ENCODE results near the gene NEK1.
"Not testable (repeated sequence)": the region's sequence is repeated elsewhere in the genome, so short reads cannot be mapped to it uniquely, and the experiment has no call there.

The NEK1 gene

GRCh38 chr4:169627307-169627706 is 14.9 kb upstream of the NEK1 start:
- no peak for DNase-seq

DNA sequence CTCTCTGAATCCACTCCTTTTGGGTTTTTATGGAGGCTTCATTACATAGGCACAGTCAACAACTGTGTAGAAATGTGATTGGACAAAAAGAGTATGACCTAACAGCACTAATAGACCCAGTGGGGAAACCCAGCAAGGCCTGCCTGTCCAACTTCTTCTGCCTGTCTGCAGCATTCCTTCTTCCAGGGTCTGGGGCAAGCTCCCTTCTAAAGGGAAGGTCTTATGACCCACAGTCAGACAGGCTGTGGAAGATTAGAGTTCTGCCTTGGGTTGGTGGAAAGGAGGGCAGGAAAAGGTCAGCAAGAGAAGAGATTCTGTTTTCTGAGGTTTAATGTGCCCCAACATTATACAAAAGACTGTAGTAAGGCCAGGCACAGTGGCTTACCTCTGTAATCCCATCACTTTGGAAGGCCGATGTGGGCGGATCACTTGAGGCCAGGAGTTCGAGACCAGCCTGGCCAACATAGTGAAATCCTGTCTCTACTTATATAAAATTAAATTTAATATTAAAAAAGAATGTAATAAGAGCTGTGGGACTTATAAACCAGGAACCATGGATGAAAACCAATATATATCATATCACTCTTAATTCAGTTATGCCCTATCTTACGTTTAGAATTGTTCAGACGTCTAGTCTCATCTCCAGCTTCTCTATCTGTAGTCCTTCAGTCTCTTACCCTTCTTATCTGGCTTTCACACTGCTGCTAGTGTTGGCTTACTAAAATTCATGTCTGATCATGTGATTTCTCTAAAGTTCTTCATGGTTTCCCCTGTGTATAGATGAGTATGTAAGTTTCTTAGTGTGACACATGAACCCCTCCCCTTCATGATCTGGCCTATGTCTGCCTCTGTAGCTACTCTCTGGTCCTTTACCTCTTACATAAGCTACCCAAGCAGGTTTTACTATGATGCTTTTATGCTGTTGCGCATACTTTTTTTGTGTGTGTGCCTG is 14.2 kb upstream of the NEK1 start:
- DNase-seq, result no peak

DNA sequence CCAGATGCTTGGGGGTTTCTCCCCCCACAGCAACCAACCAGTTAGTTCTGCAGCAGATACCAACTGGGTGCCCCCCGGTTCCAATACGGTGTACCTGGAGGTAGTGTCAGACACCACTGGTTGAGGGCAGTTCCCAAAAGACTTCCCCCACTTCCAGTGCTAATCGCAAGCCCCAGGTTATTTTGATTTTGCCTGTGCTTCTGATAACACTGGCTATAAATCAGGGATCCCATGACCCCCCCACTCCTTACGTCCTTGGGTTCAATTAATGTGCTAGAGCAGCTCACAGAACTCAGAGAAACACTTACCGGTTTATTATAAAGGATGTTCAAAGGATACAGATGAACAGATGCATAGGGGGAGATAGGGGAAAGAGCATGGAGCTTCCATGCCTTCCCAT is 13.5 kb upstream of the NEK1 start:
- no peak for DNase-seq

DNA sequence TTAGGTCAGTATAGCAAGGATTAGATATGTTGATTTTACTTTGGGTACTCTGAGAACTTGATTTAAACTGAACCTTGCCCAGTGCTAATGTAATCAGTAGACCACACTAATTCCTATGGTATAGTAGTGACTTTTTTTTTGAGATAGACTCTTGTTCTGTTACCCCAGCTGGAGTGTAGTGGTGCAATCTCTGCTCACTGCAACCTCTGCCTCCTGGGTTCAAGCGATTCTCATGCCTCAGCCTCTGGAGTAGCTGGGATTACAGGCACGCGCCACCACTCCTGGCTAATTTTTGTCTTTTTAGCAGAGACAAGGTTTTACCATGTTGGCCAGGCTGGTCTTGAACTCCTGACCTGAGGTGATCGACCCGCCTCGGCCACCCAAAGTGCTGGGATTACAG is 11.6 kb upstream of the NEK1 start:
- not testable (repeated sequence) for DNase-seq

DNA sequence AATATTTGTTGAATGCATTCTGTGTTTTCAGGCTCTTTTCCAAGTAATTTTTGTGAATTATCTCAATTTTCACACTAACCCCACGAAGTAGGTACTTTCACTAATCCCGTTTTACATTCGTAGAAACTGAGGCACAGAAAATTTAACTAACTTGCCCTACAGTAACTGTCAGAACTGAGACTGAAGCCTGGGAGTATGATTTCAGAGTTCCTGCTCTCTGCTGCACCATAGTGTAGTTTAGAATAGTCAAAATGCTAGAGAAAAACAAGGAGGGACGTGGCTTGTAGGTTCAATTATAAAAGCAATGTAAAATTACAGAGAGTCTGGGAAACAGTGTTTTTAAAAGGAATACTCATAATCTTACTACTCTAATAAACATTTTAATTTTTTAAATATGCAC is 10.2 kb upstream of the NEK1 start:
- no peak for DNase-seq

GRCh38 chr4:169621731-169622492 is 9.5 kb upstream of the NEK1 start:
- DNase-seq, result no peak

DNA sequence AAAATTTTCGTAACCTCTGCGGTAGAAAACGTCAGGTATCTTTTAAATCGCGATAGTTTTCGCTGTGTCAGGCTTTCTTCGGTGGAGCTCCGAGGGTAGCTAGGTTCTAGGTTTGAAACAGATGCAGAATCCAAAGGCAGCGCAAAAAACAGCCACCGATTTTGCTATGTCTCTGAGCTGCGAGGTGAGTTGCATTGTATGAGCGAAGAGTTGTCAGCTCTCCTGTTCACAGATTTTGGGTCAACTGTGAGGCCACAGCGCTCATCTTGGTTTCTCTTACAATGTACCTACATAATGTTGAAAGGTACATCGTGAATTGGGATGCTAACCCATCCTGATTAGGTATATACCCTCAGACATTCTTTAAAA is 8.5 kb upstream of the NEK1 start:
- no peak for DNase-seq

DNA sequence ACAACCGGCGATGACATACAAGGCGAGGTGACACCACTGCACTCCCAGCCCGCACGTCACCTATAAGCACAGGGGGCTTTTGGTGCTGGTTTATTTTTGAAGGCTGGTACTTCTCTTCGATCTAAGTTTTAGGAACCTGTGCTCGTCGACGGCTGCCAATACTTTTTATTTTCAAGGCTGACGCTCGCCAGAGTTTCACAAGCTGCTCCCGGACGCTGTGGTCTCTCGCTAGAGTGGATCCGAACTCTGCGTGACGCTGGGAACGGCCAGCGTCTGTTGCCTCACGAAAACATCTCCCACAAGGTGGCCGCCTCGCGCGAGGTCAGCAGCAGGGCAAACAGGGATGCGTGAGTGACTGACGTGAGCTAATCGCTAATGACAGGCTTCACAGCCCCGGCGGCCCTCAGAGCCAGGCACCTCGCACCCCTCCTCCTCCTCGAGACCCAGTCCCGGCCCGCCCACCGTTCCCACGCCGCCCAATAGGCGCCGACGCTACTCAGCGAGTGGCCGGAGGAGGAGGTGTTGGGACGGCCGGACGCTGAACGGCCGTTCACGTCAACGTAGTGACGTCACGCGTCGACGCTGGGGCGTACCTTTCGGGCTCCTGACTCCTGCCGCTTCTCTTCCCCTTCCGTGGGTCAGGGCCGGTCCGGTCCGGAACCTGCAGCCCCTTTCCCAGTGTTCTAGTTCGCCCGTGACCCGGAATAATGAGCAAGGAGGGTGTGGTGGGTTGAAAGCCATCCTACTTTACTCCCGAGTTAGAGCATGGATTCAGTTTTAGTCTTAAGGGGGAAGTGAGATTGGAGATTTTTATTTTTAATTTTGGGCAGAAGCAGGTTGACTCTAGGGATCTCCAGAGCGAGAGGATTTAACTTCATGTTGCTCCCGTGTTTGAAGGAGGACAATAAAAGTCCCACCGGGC is 7.8 kb upstream of the NEK1 start, which contains the start of gene CLCN3:
TSS of gene CLCN3 (plus strand) at position 621 of the 922 bp plus-strand sequence. CDS start 15,351 bp downstream, outside the sequence.
- peak; percentile 90 for DNase-seq

GRCh38 chr4:169619518-169619957 is 7.2 kb upstream of the NEK1 start:
- no peak for DNase-seq

GRCh38 chr4:169618986-169619385 is 6.6 kb upstream of the NEK1 start:
- no peak for DNase-seq

DNA sequence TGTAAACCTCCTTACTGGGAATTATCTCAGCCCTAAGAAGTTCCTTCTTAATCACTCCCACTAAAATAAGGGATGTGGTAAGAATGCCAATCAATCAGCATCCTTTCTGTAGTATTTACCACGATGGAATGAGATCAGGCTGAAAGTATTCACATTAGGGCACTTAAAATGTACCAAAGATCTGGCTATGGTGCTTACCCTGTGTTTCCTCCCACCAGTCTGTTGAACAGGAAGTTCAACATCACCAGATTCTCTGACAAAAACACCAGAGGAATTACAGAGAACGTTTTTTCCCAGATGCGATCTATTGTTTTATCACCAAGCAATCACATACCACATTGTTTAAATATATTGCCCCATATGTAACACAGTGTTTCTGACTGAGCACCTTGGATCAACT is 5.9 kb upstream of the NEK1 start:
- no peak for DNase-seq

DNA sequence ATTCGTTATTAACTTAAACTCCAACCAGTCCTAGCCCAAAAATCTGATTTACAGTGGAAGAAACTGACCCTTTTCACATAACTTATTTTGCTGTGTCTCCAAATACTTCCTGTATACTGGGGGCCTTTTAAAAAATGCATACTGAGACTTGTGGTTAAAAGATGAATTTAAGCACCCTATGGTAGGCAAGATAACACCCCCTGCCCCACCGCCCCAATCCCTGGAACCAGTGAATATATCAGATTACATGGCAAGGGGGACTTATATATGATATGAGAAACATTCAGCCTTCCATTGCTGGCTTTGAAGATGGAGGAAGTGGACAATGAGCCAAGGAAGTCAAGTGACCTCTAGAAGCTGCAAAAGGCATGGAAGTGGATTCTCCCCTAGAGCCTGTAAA is 4.9 kb upstream of the NEK1 start:
- DNase-seq, result no peak

DNA sequence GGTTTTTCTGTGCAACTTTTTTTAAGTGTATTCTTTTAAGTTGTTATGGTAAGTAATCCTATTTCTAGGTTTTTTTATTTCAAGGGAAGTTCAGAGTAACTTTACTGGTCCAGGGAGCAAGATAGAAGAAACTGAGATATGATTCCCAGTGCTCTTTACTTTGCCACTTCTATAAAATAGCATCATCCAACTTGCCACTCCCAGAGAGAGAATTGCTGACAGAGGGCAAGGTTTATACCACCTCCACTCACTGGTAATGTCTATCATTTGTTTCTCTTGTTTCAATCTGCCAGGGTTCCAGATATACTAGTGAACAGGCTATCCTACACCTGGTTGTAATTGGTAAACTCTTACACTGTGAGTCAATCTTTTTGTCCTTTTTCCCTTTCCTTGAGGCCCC is 4.5 kb upstream of the NEK1 start:
- no peak for DNase-seq

DNA sequence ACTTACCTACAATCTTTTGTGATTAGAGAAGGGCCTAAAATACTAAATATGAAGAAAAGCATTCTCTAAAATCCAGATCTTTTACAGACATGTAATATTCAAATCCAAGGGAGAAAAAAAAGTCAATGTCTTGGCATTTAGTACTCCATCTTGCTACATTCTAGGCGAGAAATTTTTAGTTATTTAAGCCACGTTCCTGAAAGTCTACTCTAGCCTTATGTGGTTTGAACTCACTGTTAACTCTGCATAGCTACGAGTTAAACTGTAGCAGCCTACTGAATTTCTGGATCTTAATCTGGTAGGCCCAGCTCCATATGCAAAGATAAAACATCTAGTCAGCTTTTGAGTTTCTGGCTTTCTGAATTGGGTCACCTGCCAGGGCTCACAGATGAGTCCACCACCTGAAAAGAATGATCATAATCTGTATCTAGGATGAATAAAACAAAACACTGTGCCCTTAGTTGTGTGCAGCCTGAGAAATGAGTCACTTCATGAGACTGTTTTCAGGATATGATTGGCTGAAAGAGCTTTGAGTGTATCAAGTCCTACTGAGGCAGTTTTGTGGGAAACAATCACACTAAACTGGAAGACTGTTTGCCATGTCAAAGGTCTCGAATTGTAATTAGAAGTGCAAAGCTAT is 3.2 kb upstream of the NEK1 start:
- DNase-seq, result no peak

DNA sequence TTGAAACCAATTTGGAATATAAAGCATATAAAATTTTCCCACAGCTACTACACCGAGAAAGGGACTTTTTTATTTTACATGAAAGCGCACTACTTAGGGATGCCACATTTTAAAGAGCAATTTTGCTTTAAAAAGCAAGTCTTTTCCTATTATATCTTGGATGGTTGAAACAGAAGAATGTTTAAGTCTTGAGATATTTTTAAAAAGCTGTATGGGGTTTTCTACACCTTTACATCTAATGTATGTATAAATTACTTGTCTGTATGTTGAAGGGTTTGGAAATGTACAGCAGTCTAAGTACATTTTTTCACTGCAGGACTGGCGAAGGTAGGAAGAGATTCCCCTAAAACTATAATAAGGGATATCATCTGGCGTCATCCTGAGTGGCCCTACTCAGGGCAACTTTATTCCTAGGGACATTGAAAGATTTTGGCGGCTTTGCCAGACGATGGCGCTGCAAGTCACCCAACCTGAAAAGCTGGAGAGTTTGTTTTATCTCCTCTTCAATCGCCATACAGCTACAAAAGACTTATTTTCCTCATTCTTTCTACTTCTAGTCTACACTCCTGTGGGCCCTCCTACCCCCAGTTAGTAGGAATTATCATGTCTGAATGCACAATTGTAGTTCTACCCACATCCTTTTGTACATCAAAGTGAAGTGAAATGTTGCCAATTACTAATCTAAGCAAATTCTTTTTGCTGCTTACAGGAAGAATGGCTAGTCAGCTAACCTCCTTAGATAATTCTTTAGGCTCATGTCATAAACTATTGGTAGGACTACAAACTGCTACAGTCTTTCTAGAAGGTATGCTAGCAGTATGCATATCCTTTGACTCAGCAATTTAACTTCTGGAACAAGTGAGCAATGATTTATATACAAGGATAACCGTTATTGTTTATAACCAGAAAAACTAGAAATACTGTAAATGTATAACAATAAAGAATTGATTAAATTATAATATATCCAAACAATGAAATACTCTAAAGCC is 782 bp upstream of the NEK1 start:
- peak; percentile 52 for DNase-seq

- no peak for DNase-seq
Observed at GRCh38 chr4:169611157-169611556, 1.2 kb downstream of the NEK1 start.

GRCh38 chr4:169604903-169605331 is 7.5 kb downstream of the NEK1 start:
- no peak for DNase-seq

GRCh38 chr4:169604131-169604900 is 8.1 kb downstream of the NEK1 start:
- DNase-seq, result no peak

GRCh38 chr4:169603312-169603711 is 9.1 kb downstream of the NEK1 start:
- no peak for DNase-seq

Data from NCI-H774 (cell line).